Peyer's patch (tissue), 4 donors: Measurements from ENCODE around the gene TNS3. TPM values are rescaled to one million over a fixed set of nuclear protein-coding genes. Genes with fewer than 3 reads are reported as not detected.
A peak's percentile ranks its signal among the peaks of the same experiment; 100 is the strongest.

Source experiments
- DNase-seq, 3 donors: peaks; one replicate each; pipeline ENCODE4 v3.0.0-alpha.2; 2017 to 2019
- H3K27ac ChIP-seq, 4 donors: fragments of 200-600 bp; sonication (generic); one replicate each; pipeline ENCODE4 v1.5.1; 2016 to 2019
- H3K27me3 ChIP-seq, 2 donors: fragments of 200-600 bp; sonication (generic); one replicate each; pipeline ENCODE4 v1.5.1; 2019
- H3K36me3 ChIP-seq, 3 donors: fragments of 200-600 bp; sonication (generic); one replicate each; pipeline ENCODE4 v1.5.1; 2016 to 2019
- H3K4me1 ChIP-seq, 4 donors: fragments of 200-600 bp; sonication (generic); one replicate each; pipeline ENCODE4 v1.5.1; 2016 to 2019
- H3K4me3 ChIP-seq, 4 donors: fragments of 200-600 bp; sonication (generic); 1 replicate in 3 of 4; 2 replicates in 1 of 4; pipeline ENCODE4 v1.5.1; 2016 to 2019; ENCODE audit warnings: mild to moderate bottlenecking in 1 of 4
- H3K9me3 ChIP-seq, 4 donors: fragments of 200-600 bp; sonication (generic); one replicate each; pipeline ENCODE4 v1.5.1; 2016 to 2019; ENCODE audit warnings: mild to moderate bottlenecking in 1 of 4
- CTCF ChIP-seq, 6 experiments: fragments of 450-650 bp in 4 of 6; fragments of 200-600 bp in 2 of 6; sonication (generic) in 1 of 6; IDR thresholded peaks; one replicate each; pipeline ENCODE4 v1.5.1; 2017 to 2019; ENCODE audit warnings: antibody characterized with exemption in 6 of 6, mild to moderate bottlenecking in 3 of 6, moderate library complexity in 1 of 6
- POLR2A ChIP-seq, 2 donors: fragments of 450-650 bp; IDR thresholded peaks; one replicate each; pipeline ENCODE4 v1.5.1; 2017; ENCODE audit warnings: antibody characterized with exemption in 2 of 2, mild to moderate bottlenecking in 2 of 2, moderate library complexity in 2 of 2
- total RNA-seq, 4 donors: library from RNA; depleted of rRNA; stranded (reverse); fragments of >200 nt; gene quantifications; one replicate each; pipeline ENCODE4 v1.1.0, GENCODE V29; 2016

TNS3 gene
- total RNA-seq, 4 donors from 2014 or later, result 79.5 to 157 (median 112) TPM

- peak overlapping the region; percentile 33 to 72 (median 54) for H3K27ac ChIP-seq
- no peaks in the 10 kb centered on the region for H3K27me3 ChIP-seq
- no peak for DNase-seq
- H3K9me3 ChIP-seq, result no peaks in the 10 kb centered on the region
- TF ChIP-seq POLR2A (IDR thresholded peaks at IDR 0.05), result no peak
- no peak for TF ChIP-seq CTCF (IDR thresholded peaks at IDR 0.05)
- no peaks in the 10 kb centered on the region for H3K36me3 ChIP-seq
- no peak overlapping the region for H3K4me3 ChIP-seq
- peaks cover 0 to 39% (median 5%) of the 10 kb centered on the region in 4 donors for H3K4me1 ChIP-seq
Measured at GRCh38 chr7:47452295-47452694, 129.6 kb downstream of the TNS3 start.

- Histone ChIP-seq H3K4me1 (peaks cover 0 to 44% (median 5%) of the 10 kb centered on the region in 4 donors), H3K4me3 (no peak overlapping the region), H3K27me3 (no peaks in the 10 kb centered on the region), H3K27ac (peak overlapping the region in 1 of 4 donors; percentile 33), H3K36me3 (no peaks in the 10 kb centered on the region), H3K9me3 (no peaks in the 10 kb centered on the region)
- no peak for DNase-seq
- no peak for TF ChIP-seq CTCF (IDR thresholded peaks at IDR 0.05)
- no peak for TF ChIP-seq POLR2A (IDR thresholded peaks at IDR 0.05)
Measured at GRCh38 chr7:47451851-47452205, 130.1 kb downstream of the TNS3 start.

- DNase-seq, result no peak
- Histone ChIP-seq H3K27ac (no peak overlapping the region), H3K4me1 (peaks cover 0 to 51% (median 5%) of the 10 kb centered on the region in 4 donors)
Measured at GRCh38 chr7:47449810-47450590, 131.9 kb downstream of the TNS3 start.

GRCh38 chr7:47448971-47449370 is 132.9 kb downstream of the TNS3 start:
- TF ChIP-seq CTCF (IDR thresholded peaks at IDR 0.05), result no peak
- no peak for TF ChIP-seq POLR2A (IDR thresholded peaks at IDR 0.05)
- no peaks in the 10 kb centered on the region for H3K27me3 ChIP-seq
- no peak overlapping the region for H3K27ac ChIP-seq
- no peak for DNase-seq
- H3K4me1 ChIP-seq, result peaks cover 0 to 46% (median 5%) of the 10 kb centered on the region in 4 donors
- H3K4me3 ChIP-seq, result no peak overlapping the region
- no peaks in the 10 kb centered on the region for H3K36me3 ChIP-seq
- H3K9me3 ChIP-seq, result no peaks in the 10 kb centered on the region

More at GRCh38 chr7:47449810-47450590, 131.9 kb downstream of the TNS3 start:
- TF ChIP-seq CTCF (IDR thresholded peaks at IDR 0.05), result no peak
- TF ChIP-seq POLR2A (IDR thresholded peaks at IDR 0.05), result no peak
- Histone ChIP-seq H3K4me3 (no peak overlapping the region), H3K27me3 (no peaks in the 10 kb centered on the region), H3K9me3 (no peaks in the 10 kb centered on the region), H3K36me3 (no peaks in the 10 kb centered on the region)

GRCh38 chr7:47447621-47448349 is 134.1 kb downstream of the TNS3 start:
- no peaks in the 10 kb centered on the region for H3K9me3 ChIP-seq
- H3K4me1 ChIP-seq, result peaks cover 0 to 38% (median 0%) of the 10 kb centered on the region in 4 donors
- no peak for TF ChIP-seq POLR2A (IDR thresholded peaks at IDR 0.05)
- TF ChIP-seq CTCF (IDR thresholded peaks at IDR 0.05), result no peak
- no peaks in the 10 kb centered on the region for H3K27me3 ChIP-seq
- no peaks in the 10 kb centered on the region for H3K36me3 ChIP-seq
- H3K4me3 ChIP-seq, result no peak overlapping the region
- no peak for DNase-seq
- peak overlapping the region in 1 of 4 donors; percentile 27 for H3K27ac ChIP-seq
